Subcutaneous abdominal adipose tissue (tissue), 5 donors: Measurements from ENCODE around the gene PAFAH2.

ENCODE experiments used
- H3K27ac ChIP-seq: one replicate; pipeline ENCODE4 v1.7.0; 2013; ENCODE audit warnings: low read depth, mild to moderate bottlenecking, inconsistent platforms, low read length, moderate library complexity
- H3K27me3 ChIP-seq, 5 donors: one replicate each; pipeline ENCODE4 v1.7.0; 2013; ENCODE audit warnings: low read length in 5 of 5, inconsistent platforms in 1 of 5; ENCODE audit not compliant: control insufficient read depth in 5 of 5, insufficient read depth in 4 of 5
- H3K36me3 ChIP-seq, 5 donors: one replicate each; pipeline ENCODE4 v1.7.0; 2013; ENCODE audit warnings: low read length in 5 of 5; ENCODE audit not compliant: control insufficient read depth in 5 of 5, insufficient read depth in 5 of 5
- H3K4me1 ChIP-seq, 5 donors: one replicate each; pipeline ENCODE4 v1.7.0; 2013; ENCODE audit warnings: low read length in 5 of 5, mild to moderate bottlenecking in 3 of 5, moderate library complexity in 1 of 5; ENCODE audit not compliant: control insufficient read depth in 5 of 5, insufficient read depth in 5 of 5
- H3K4me3 ChIP-seq, 5 donors: one replicate each; pipeline ENCODE4 v1.7.0; 2013; ENCODE audit warnings: low read length in 5 of 5, low read depth in 1 of 5
- H3K9ac ChIP-seq, 5 donors: one replicate each; pipeline ENCODE4 v1.7.0; 2013; ENCODE audit warnings: low read length in 5 of 5, mild to moderate bottlenecking in 4 of 5, moderate library complexity in 3 of 5
- H3K9me3 ChIP-seq, 5 donors: one replicate each; pipeline ENCODE4 v1.7.0; 2013; ENCODE audit warnings: low read length in 5 of 5; ENCODE audit not compliant: control insufficient read depth in 5 of 5
- donor health status: healthy.
- donor health status: healthy.
- donor health status: healthy.
- donor health status: healthy.
- donor health status: healthy.

The PAFAH2 gene

GRCh38 chr1:26022404-26022779 lies 24.5 kb upstream of the PAFAH2 start:
- Histone ChIP-seq H3K27ac (no peak overlapping the region), H3K4me3 (no peak overlapping the region), H3K27me3 (peaks cover 18 to 40% (median 31%) of the 10 kb centered on the region in 5 donors), H3K9me3 (no peaks in the 10 kb centered on the region), H3K9ac (no peak overlapping the region), H3K4me1 (peaks cover 0 to 6% (median 4%) of the 10 kb centered on the region in 5 donors), H3K36me3 (no peaks in the 10 kb centered on the region)

GRCh38 chr1:26021647-26022403 lies 24.0 kb upstream of the PAFAH2 start, which contains the start of gene EXTL1:
Gene EXTL1, plus strand, starts transcription at chr1:26021775. Its CDS starts 872 bp downstream, at chr1:26022647.
- Histone ChIP-seq H3K4me3 (no peak within 1 kb of the TSS), H3K9ac (no peak within 1 kb of the TSS)

GRCh38 chr1:26020941-26021646 lies 23.2 kb upstream of the PAFAH2 start:
- Histone ChIP-seq H3K27me3 (peaks cover 18 to 44% (median 32%) of the 10 kb centered on the region in 5 donors), H3K4me3 (no peak overlapping the region), H3K9me3 (no peaks in the 10 kb centered on the region), H3K36me3 (no peaks in the 10 kb centered on the region), H3K4me1 (peaks cover 0 to 8% (median 5%) of the 10 kb centered on the region in 5 donors), H3K9ac (no peak overlapping the region), H3K27ac (no peak overlapping the region)

More at GRCh38 chr1:26021647-26022403, 24.0 kb upstream of the PAFAH2 start, which contains the start of gene EXTL1:
- H3K27ac ChIP-seq, result no peak within 1 kb of the TSS
- H3K27me3 ChIP-seq, result peaks cover 18 to 44% (median 32%) of the 10 kb centered on the region in 5 donors
- no peaks in the 10 kb centered on the region for H3K9me3 ChIP-seq
- peaks cover 0 to 6% (median 4%) of the 10 kb centered on the region in 5 donors for H3K4me1 ChIP-seq
- H3K36me3 ChIP-seq, result no peaks in the 10 kb centered on the region

- no peaks in the 10 kb centered on the region for H3K36me3 ChIP-seq
- peak overlapping the region in 1 of 5 donors; percentile 32 for H3K9ac ChIP-seq
- no peak overlapping the region for H3K4me3 ChIP-seq
- H3K27me3 ChIP-seq, result peaks cover 18 to 44% (median 32%) of the 10 kb centered on the region in 5 donors
- H3K9me3 ChIP-seq, result no peaks in the 10 kb centered on the region
- peaks cover 0 to 12% (median 8%) of the 10 kb centered on the region in 5 donors for H3K4me1 ChIP-seq
- no peak overlapping the region for H3K27ac ChIP-seq
Observed at GRCh38 chr1:26020330-26020768, 22.5 kb upstream of the PAFAH2 start.

GRCh38 chr1:26019641-26020315 lies 21.9 kb upstream of the PAFAH2 start:
- Histone ChIP-seq H3K9me3 (no peaks in the 10 kb centered on the region), H3K4me3 (no peak overlapping the region), H3K4me1 (peaks cover 0 to 13% (median 11%) of the 10 kb centered on the region in 5 donors), H3K27ac (no peak overlapping the region), H3K27me3 (peaks cover 18 to 44% (median 32%) of the 10 kb centered on the region in 5 donors), H3K9ac (peak overlapping the region in 1 of 5 donors; percentile 32), H3K36me3 (no peaks in the 10 kb centered on the region)

- no peak overlapping the region for H3K4me3 ChIP-seq
- H3K9me3 ChIP-seq, result no peaks in the 10 kb centered on the region
- H3K36me3 ChIP-seq, result no peaks in the 10 kb centered on the region
- H3K27me3 ChIP-seq, result peaks cover 18 to 37% (median 32%) of the 10 kb centered on the region in 5 donors
- H3K9ac ChIP-seq, result no peak overlapping the region
- H3K4me1 ChIP-seq, result peaks cover 0 to 13% (median 11%) of the 10 kb centered on the region in 5 donors
- no peak overlapping the region for H3K27ac ChIP-seq
Observed at GRCh38 chr1:26017606-26018005, 19.7 kb upstream of the PAFAH2 start.

GRCh38 chr1:26016953-26017545 lies 19.2 kb upstream of the PAFAH2 start:
- no peak overlapping the region for H3K4me3 ChIP-seq
- H3K27ac ChIP-seq, result no peak overlapping the region
- no peaks in the 10 kb centered on the region for H3K36me3 ChIP-seq
- no peaks in the 10 kb centered on the region for H3K9me3 ChIP-seq
- H3K4me1 ChIP-seq, result peaks cover 0 to 13% (median 11%) of the 10 kb centered on the region in 5 donors
- peak overlapping the region in 1 of 5 donors; percentile 17 for H3K9ac ChIP-seq
- peaks cover 18 to 32% (median 29%) of the 10 kb centered on the region in 5 donors for H3K27me3 ChIP-seq

- peaks cover 0 to 13% (median 5%) of the 10 kb centered on the region in 5 donors for H3K4me1 ChIP-seq
- H3K36me3 ChIP-seq, result no peaks in the 10 kb centered on the region
- H3K27ac ChIP-seq, result no peak overlapping the region
- H3K9me3 ChIP-seq, result no peaks in the 10 kb centered on the region
- H3K27me3 ChIP-seq, result peaks cover 15 to 26% (median 25%) of the 10 kb centered on the region in 5 donors
- H3K9ac ChIP-seq, result no peak overlapping the region
- no peak overlapping the region for H3K4me3 ChIP-seq
Observed at GRCh38 chr1:26016258-26016952, 18.5 kb upstream of the PAFAH2 start.

GRCh38 chr1:26015358-26015757 lies 17.5 kb upstream of the PAFAH2 start:
- H3K36me3 ChIP-seq, result no peaks in the 10 kb centered on the region
- no peak overlapping the region for H3K27ac ChIP-seq
- peaks cover 0 to 13% (median 5%) of the 10 kb centered on the region in 5 donors for H3K4me1 ChIP-seq
- no peaks in the 10 kb centered on the region for H3K9me3 ChIP-seq
- H3K9ac ChIP-seq, result peak overlapping the region in 1 of 5 donors; percentile 25
- H3K27me3 ChIP-seq, result peaks cover 4 to 16% (median 14%) of the 10 kb centered on the region in 5 donors
- no peak overlapping the region for H3K4me3 ChIP-seq
